ENCODE data around the gene CX3CR1. TPM values are rescaled to one million over a fixed set of nuclear protein-coding genes. Genes with fewer than 3 reads are reported as not detected.

The CX3CR1 gene
- total and polyA plus RNA-seq, 2 donors (not counting 1 experiment from before 2014, with no cell fraction given) = 0.16 to 0.27 TPM

GRCh38 chr3:39224288-39224687 is 55.5 kb downstream of the CX3CR1 start:
- no peak overlapping the region for H3K4me3 Mint-ChIP-seq
- no peak overlapping the region for H3K27ac ChIP-seq (ENCODE audit: low read length in 2 of 2)

GRCh38 chr3:39222939-39223338 is 56.9 kb downstream of the CX3CR1 start:
- H3K4me2 ChIP-seq (replicated peaks; ENCODE audit: low read depth, low read length, poor library complexity, severe bottlenecking) = no peak overlapping the region
- DNase-seq = no peak
- TF ChIP-seq CTCF (IDR thresholded peaks at IDR 0.05) (no peak), EZH2 (IDR thresholded peaks at IDR 0.05; ENCODE audit: borderline replicate concordance, insufficient read depth, low read depth, low read length, poor library complexity, severe bottlenecking) (no peak)
- Mint-ChIP-seq H3K27ac (no peak overlapping the region), H3K4me1 (peaks cover 22% of the 10 kb centered on the region), H3K9me3 (ENCODE audit: insufficient read depth) (no peaks in the 10 kb centered on the region), H3K4me3 (no peak overlapping the region), H3K27me3 (peaks cover 3% of the 10 kb centered on the region)
- H3K9me3 ChIP-seq (ENCODE audit: control extremely low read depth in 1 of 3, control insufficient read depth in 2 of 3, insufficient read depth in 1 of 3, low read length in 2 of 3) = no peaks in the 10 kb centered on the region
- no peaks in the 10 kb centered on the region for H4K20me1 ChIP-seq (ENCODE audit: control insufficient read depth, insufficient read depth, low read length, poor library complexity, severe bottlenecking)
- ChIA-PET CTCF (interaction anchor here (1.0 kb wide), 1 partner anchor 65 kb away, joined by 3 read pairs; no protein-coding TSS in a partner anchor), POLR2A (no interaction called here)
- no peak overlapping the region for H3K4me3 ChIP-seq (ENCODE audit: control extremely low read depth in 1 of 5, extremely low read depth in 1 of 5, insufficient read depth in 1 of 5, low read depth in 2 of 5, low read length in 4 of 5)
- no peaks in the 10 kb centered on the region for H3K79me2 ChIP-seq (ENCODE audit: control insufficient read depth, insufficient read depth, low read length)
- H2AFZ ChIP-seq (ENCODE audit: insufficient read depth, low read depth, low read length, poor library complexity, severe bottlenecking) = no peak overlapping the region
- intact Hi-C loops (cut with micrococcal nuclease) = no loop called here
- H3K4me1 ChIP-seq (ENCODE audit: control insufficient read depth in 2 of 2, insufficient read depth in 2 of 2, low read length in 2 of 2) = peaks cover 18 to 25% of the 10 kb centered on the region in 2 donors
- peaks cover 0 to 6% (median 0%) of the 10 kb centered on the region in 4 experiments for H3K27me3 ChIP-seq (replicated peaks in 1 of 4; ENCODE audit: control extremely low read depth in 1 of 4, control insufficient read depth in 3 of 4, insufficient read depth in 4 of 4, low read length in 3 of 4)
- 90% methylated on average over 1 of the region's 2 CpGs for WGBS (ENCODE audit: insufficient coverage)
- H3K36me3 ChIP-seq (replicated peaks in 1 of 2; ENCODE audit: control extremely low read depth in 1 of 2, control insufficient read depth in 1 of 2, extremely low read depth in 1 of 2, insufficient read depth in 2 of 2, low read length in 1 of 2) = no peaks in the 10 kb centered on the region
- H3K9ac ChIP-seq (ENCODE audit: low read length) = no peak overlapping the region
- no peak for ATAC-seq (ENCODE audit: low read depth)
- no peak overlapping the region for H3K27ac ChIP-seq (ENCODE audit: low read length in 2 of 2)

More at GRCh38 chr3:39224288-39224687, 55.5 kb downstream of the CX3CR1 start:
- WGBS (ENCODE audit: insufficient coverage) = no CpG with 5 or more reads among the region's 2 CpGs
- ATAC-seq (ENCODE audit: low read depth) (no peak), DNase-seq (no peak)
- intact Hi-C loops (cut with micrococcal nuclease) = no loop called here
- ChIA-PET POLR2A (no interaction called here), CTCF (interaction anchor here (0.7 to 1.2 kb wide), 3 partner anchors 10 to 64 kb away, joined by 3 to 6 read pairs (median 4); no protein-coding TSS in a partner anchor)
- no peaks in the 10 kb centered on the region for H3K9me3 ChIP-seq (ENCODE audit: control extremely low read depth in 1 of 3, control insufficient read depth in 2 of 3, insufficient read depth in 1 of 3, low read length in 2 of 3)
- Mint-ChIP-seq H3K27ac (no peak overlapping the region), H3K4me1 (peaks cover 22% of the 10 kb centered on the region), H3K9me3 (ENCODE audit: insufficient read depth) (no peaks in the 10 kb centered on the region), H3K27me3 (peaks cover 3% of the 10 kb centered on the region)
- H3K36me3 ChIP-seq (replicated peaks in 1 of 2; ENCODE audit: control extremely low read depth in 1 of 2, control insufficient read depth in 1 of 2, extremely low read depth in 1 of 2, insufficient read depth in 2 of 2, low read length in 1 of 2) = no peaks in the 10 kb centered on the region
- H3K4me1 ChIP-seq (ENCODE audit: control insufficient read depth in 2 of 2, insufficient read depth in 2 of 2, low read length in 2 of 2) = peaks cover 18 to 25% of the 10 kb centered on the region in 2 donors
- no peak overlapping the region for H2AFZ ChIP-seq (ENCODE audit: insufficient read depth, low read depth, low read length, poor library complexity, severe bottlenecking)
- no peak for TF ChIP-seq CTCF (IDR thresholded peaks at IDR 0.05)
- TF ChIP-seq EZH2 (IDR thresholded peaks at IDR 0.05; ENCODE audit: borderline replicate concordance, insufficient read depth, low read depth, low read length, poor library complexity, severe bottlenecking) = no peak
- peaks cover 0 to 6% (median 0%) of the 10 kb centered on the region in 4 experiments for H3K27me3 ChIP-seq (replicated peaks in 1 of 4; ENCODE audit: control extremely low read depth in 1 of 4, control insufficient read depth in 3 of 4, insufficient read depth in 4 of 4, low read length in 3 of 4)
- H3K9ac ChIP-seq (ENCODE audit: low read length) = no peak overlapping the region
- H3K4me2 ChIP-seq (replicated peaks; ENCODE audit: low read depth, low read length, poor library complexity, severe bottlenecking) = no peak overlapping the region
- no peaks in the 10 kb centered on the region for H3K79me2 ChIP-seq (ENCODE audit: control insufficient read depth, insufficient read depth, low read length)
- no peaks in the 10 kb centered on the region for H4K20me1 ChIP-seq (ENCODE audit: control insufficient read depth, insufficient read depth, low read length, poor library complexity, severe bottlenecking)
- no peak overlapping the region for H3K4me3 ChIP-seq (ENCODE audit: control extremely low read depth in 1 of 5, extremely low read depth in 1 of 5, insufficient read depth in 1 of 5, low read depth in 2 of 5, low read length in 4 of 5)

All from B cell (primary cell).